CD14-positive monocyte (primary cell): ENCODE measurements around the gene RAPGEF2. TPM values are rescaled to one million over a fixed set of nuclear protein-coding genes. Genes with fewer than 3 reads are reported as not detected.

ENCODE experiments used
- DNase-seq, 3 donors: peaks; one replicate each; pipeline ENCODE4 v3.0.0-alpha.2; 2011 to 2022
- H2AFZ ChIP-seq: 2 replicates; pipeline ENCODE4 v1.6.0; 2012; ENCODE audit warnings: mild to moderate bottlenecking, low read depth, low read length, inconsistent platforms; ENCODE audit not compliant: insufficient read depth, poor library complexity, severe bottlenecking
- H3K27ac ChIP-seq, 2 donors: 1 replicate in 1 of 2; 2 replicates in 1 of 2; pipeline ENCODE4 v1.5.1; 2012 to 2013; ENCODE audit warnings: low read length in 2 of 2, control low read depth in 1 of 2, inconsistent platforms in 1 of 2, low read depth in 1 of 2, mild to moderate bottlenecking in 1 of 2
- H3K27me3 ChIP-seq, 2 donors: one replicate each; pipeline versions ENCODE4 v1.6.0 to v1.6.1; 2011 to 2013; ENCODE audit warnings: low read length in 2 of 2; ENCODE audit not compliant: control insufficient read depth in 2 of 2, insufficient read depth in 2 of 2
- H3K36me3 ChIP-seq, 2 donors: replicated peaks in 1 of 2; 1 replicate in 1 of 2; 2 replicates in 1 of 2; pipeline versions ENCODE4 v1.5.1 to v1.6.1; 2012 to 2013; ENCODE audit warnings: low read length in 2 of 2, control low read depth in 1 of 2, inconsistent platforms in 1 of 2, mild to moderate bottlenecking in 1 of 2; ENCODE audit not compliant: insufficient read depth in 2 of 2, control insufficient read depth in 1 of 2
- H3K4me1 ChIP-seq, 2 donors: 1 replicate in 1 of 2; 2 replicates in 1 of 2; pipeline versions ENCODE4 v1.5.1 to v1.6.1; 2012 to 2013; ENCODE audit warnings: low read length in 2 of 2, control low read depth in 1 of 2, inconsistent platforms in 1 of 2, mild to moderate bottlenecking in 1 of 2, moderate library complexity in 1 of 2; ENCODE audit not compliant: insufficient read depth in 2 of 2, control insufficient read depth in 1 of 2
- H3K4me2 ChIP-seq: replicated peaks from 2 replicates; pipeline ENCODE3; 2012; ENCODE audit warnings: low read length, moderate library complexity, mild to moderate bottlenecking; ENCODE audit not compliant: poor library complexity, severe bottlenecking; ENCODE audit errors: extremely low read depth
- H3K4me3 ChIP-seq, 3 experiments: fragments of 200-600 bp in 1 of 3; sonication (generic) in 1 of 3; replicated peaks in 1 of 3; 1 replicate in 2 of 3; 2 replicates in 1 of 3; pipeline ENCODE4 v1.5.1; 2011 to 2013; ENCODE audit warnings: low read length in 3 of 3, mild to moderate bottlenecking in 3 of 3, control low read depth in 2 of 3, low read depth in 2 of 3, inconsistent platforms in 1 of 3, moderate library complexity in 1 of 3
- H3K79me2 ChIP-seq: 2 replicates; pipeline ENCODE4 v1.6.0; 2012; ENCODE audit warnings: mild to moderate bottlenecking, control low read depth, inconsistent platforms, low read length, moderate library complexity; ENCODE audit not compliant: insufficient read depth
- H3K9ac ChIP-seq: 2 replicates; pipeline ENCODE4 v1.6.0; 2017; ENCODE audit warnings: low read length, mild to moderate bottlenecking; ENCODE audit not compliant: insufficient read depth, poor library complexity, severe bottlenecking
- H3K9me3 ChIP-seq, 2 donors: replicated peaks in 1 of 2; 1 replicate in 1 of 2; 2 replicates in 1 of 2; pipeline versions ENCODE4 v1.5.1 to v1.6.1; 2012 to 2013; ENCODE audit warnings: low read length in 2 of 2, control low read depth in 1 of 2; ENCODE audit not compliant: control insufficient read depth in 1 of 2, insufficient read depth in 1 of 2
- H4K20me1 ChIP-seq: 2 replicates; pipeline ENCODE4 v1.6.0; 2012; ENCODE audit warnings: mild to moderate bottlenecking, low read length, control low read depth, moderate library complexity; ENCODE audit not compliant: insufficient read depth
- H3K27ac Mint-ChIP-seq, 7 donors: one replicate each; pipeline ENCODE4 v1.8.0; 2020; ENCODE audit warnings: mild to moderate bottlenecking in 7 of 7, mixed read lengths in 7 of 7, moderate library complexity in 6 of 7, inconsistent platforms in 2 of 7
- H3K27me3 Mint-ChIP-seq, 3 donors: one replicate each; pipeline ENCODE4 v1.8.0; 2021 to 2022; ENCODE audit warnings: low read depth in 3 of 3, mild to moderate bottlenecking in 3 of 3, mixed read lengths in 3 of 3, moderate library complexity in 3 of 3, inconsistent platforms in 1 of 3
- H3K36me3 Mint-ChIP-seq, 2 donors: one replicate each; pipeline ENCODE4 v1.8.0; 2020; ENCODE audit warnings: mixed read lengths in 2 of 2, inconsistent platforms in 1 of 2, mild to moderate bottlenecking in 1 of 2
- H3K4me1 Mint-ChIP-seq: one replicate; pipeline ENCODE4 v1.8.0; 2020; ENCODE audit warnings: mild to moderate bottlenecking, mixed read lengths
- H3K4me3 Mint-ChIP-seq, 2 donors: one replicate each; pipeline ENCODE4 v1.8.0; 2020; ENCODE audit warnings: mild to moderate bottlenecking in 2 of 2, mixed read lengths in 2 of 2, moderate library complexity in 1 of 2
- H3K9me3 Mint-ChIP-seq, 7 donors: one replicate each; pipeline ENCODE4 v1.8.0; 2020 to 2022; ENCODE audit warnings: mixed read lengths in 7 of 7, mild to moderate bottlenecking in 6 of 7, moderate library complexity in 6 of 7, inconsistent platforms in 2 of 7
- CTCF ChIP-seq: fragments of 200-600 bp; IDR thresholded peaks from one replicate; pipeline ENCODE4 v1.8.0; 2022; ENCODE audit warnings: antibody characterized with exemption, mild to moderate bottlenecking
- WGBS: methylation state at CpG from one replicate; pipeline ENCODE4 v1.1.5; 2013; ENCODE audit warnings: missing lambda C conversion rate; ENCODE audit not compliant: insufficient coverage; 5-methylcytosine and 5-hydroxymethylcytosine counted together
- intact Hi-C, 2 donors: fragments of 100-400 bp; cut with micrococcal nuclease; formaldehyde crosslinking; loops; one replicate each; pipeline versions ENCODE4 v1.15.0 to v1.15.1; 2023
- polyA plus RNA-seq, 3 donors: library from polyadenylated mRNA; depleted of rRNA in 1 of 3; unstranded in 2 of 3; stranded (reverse) in 1 of 3; fragments of 300-500 nt in 2 of 3; fragments of >200 nt in 1 of 3; fragmentation: Illumina TruSeq in 2 of 3; gene quantifications; 1 replicate in 2 of 3; 2 replicates in 1 of 3; pipeline ENCODE4 v1.2.3, GENCODE V29; 2012 to 2021

The RAPGEF2 gene
- polyA plus RNA-seq, 3 donors: 1.5 to 29.8 (median 2.0) TPM

- Histone ChIP-seq H3K27ac (no peak overlapping the region), H3K36me3 (peaks cover 0 to 2% of the 10 kb centered on the region in 2 donors), H3K4me2 (no peak overlapping the region), H3K4me1 (no peaks in the 10 kb centered on the region), H4K20me1 (peaks cover 66% of the 10 kb centered on the region), H3K27me3 (no peaks in the 10 kb centered on the region), H3K79me2 (peaks cover 13% of the 10 kb centered on the region), H3K9me3 (no peaks in the 10 kb centered on the region), H3K9ac (no peak overlapping the region), H3K4me3 (no peak overlapping the region), H2AFZ (no peak overlapping the region)
- H3K27me3 Mint-ChIP-seq: no peaks in the 10 kb centered on the region
- intact Hi-C loops: no loop called here
- no peak overlapping the region for H3K4me3 Mint-ChIP-seq
- no peak for TF ChIP-seq CTCF
- H3K27ac Mint-ChIP-seq: no peak overlapping the region
- H3K4me1 Mint-ChIP-seq: peaks cover 4% of the 10 kb centered on the region
- peaks cover 1 to 10% of the 10 kb centered on the region in 2 donors for H3K36me3 Mint-ChIP-seq
- H3K9me3 Mint-ChIP-seq: peaks cover 0 to 1% (median 0%) of the 10 kb centered on the region in 7 donors
- no peak for DNase-seq
- 100% methylated on average over 4 of the region's 5 CpGs for WGBS
These were observed 114.0 kb downstream of the RAPGEF2 start for GRCh38 chr4:159216834-159217233.

- Histone ChIP-seq H3K79me2 (peaks cover 13% of the 10 kb centered on the region), H3K4me1 (no peaks in the 10 kb centered on the region), H3K27me3 (no peaks in the 10 kb centered on the region), H3K4me2 (no peak overlapping the region), H4K20me1 (peaks cover 68% of the 10 kb centered on the region), H3K27ac (no peak overlapping the region), H3K36me3 (no peaks in the 10 kb centered on the region), H3K4me3 (no peak overlapping the region), H2AFZ (no peak overlapping the region), H3K9ac (no peak overlapping the region), H3K9me3 (no peaks in the 10 kb centered on the region)
- Mint-ChIP-seq H3K4me3 (no peak overlapping the region), H3K4me1 (peaks cover 4% of the 10 kb centered on the region), H3K27me3 (no peaks in the 10 kb centered on the region), H3K27ac (no peak overlapping the region), H3K36me3 (peaks cover under 1 to 6% of the 10 kb centered on the region in 2 donors), H3K9me3 (peaks cover 0 to 1% (median 0%) of the 10 kb centered on the region in 7 donors)
- no CpG with 5 or more reads among the region's 1 CpG for WGBS
- intact Hi-C loops: no loop called here
- no peak for DNase-seq
- no peak for TF ChIP-seq CTCF
These were observed 117.0 kb downstream of the RAPGEF2 start for GRCh38 chr4:159219862-159220261.
